SK-N-SH treated with all-trans-retinoic acid at 6 μM for 48 hours (cell line): ENCODE data around the gene IKZF1.

Source experiments
- ATAC-seq: fragments of 200-7000 bp; cut with Tn5 transposase; 3 replicates; pipeline ENCODE4 v1.9.1; 2020; ENCODE audit warnings: mild to moderate bottlenecking, moderate library complexity
- ARNTL ChIP-seq: fragments of 450-650 bp; formaldehyde crosslinking; IDR thresholded peaks from 2 replicates; pipeline ENCODE4 v1.5.0; 2020; ENCODE audit warnings: low read depth, mild to moderate bottlenecking, moderate library complexity, borderline replicate concordance
- BACH2 ChIP-seq: fragments of 250-450 bp; sonication (Bioruptor Pico); IDR thresholded peaks from 2 replicates; pipeline ENCODE4 v1.9.0; 2021; ENCODE audit warnings: mild to moderate bottlenecking, borderline replicate concordance
- CSDC2 ChIP-seq: fragments of 250-450 bp; sonication (Bioruptor Pico); IDR thresholded peaks from 2 replicates; pipeline ENCODE4 v1.5.0; 2020; ENCODE audit warnings: mild to moderate bottlenecking, moderate library complexity
- ESRRG ChIP-seq: fragments of 250-450 bp; sonication (Bioruptor Pico); IDR thresholded peaks from 2 replicates; pipeline ENCODE4 v1.6.1; 2021; ENCODE audit warnings: mild to moderate bottlenecking
- GLIS3 ChIP-seq: fragments of 250-450 bp; sonication (Bioruptor Pico); IDR thresholded peaks from 2 replicates; pipeline ENCODE4 v1.5.0; 2020; ENCODE audit warnings: mild to moderate bottlenecking, moderate library complexity
- ISL1 ChIP-seq: fragments of 250-450 bp; sonication (Bioruptor Pico); IDR thresholded peaks from 2 replicates; pipeline ENCODE4 v2.1.2; 2022; ENCODE audit warnings: mild to moderate bottlenecking, moderate library complexity
- OSR1 ChIP-seq: fragments of 250-450 bp; sonication (Bioruptor Pico); IDR thresholded peaks from 2 replicates; pipeline ENCODE4 v1.8.0; 2022; ENCODE audit warnings: moderate library complexity, mild to moderate bottlenecking, inconsistent platforms
- PATZ1 ChIP-seq: fragments of 250-450 bp; sonication (Bioruptor Pico); IDR thresholded peaks from 2 replicates; pipeline ENCODE4 v1.8.0; 2020; ENCODE audit warnings: mild to moderate bottlenecking, moderate library complexity, borderline replicate concordance
- POU6F1 ChIP-seq: fragments of 250-450 bp; sonication (Bioruptor Pico); IDR thresholded peaks from 2 replicates; pipeline ENCODE4 v1.8.0; 2021; ENCODE audit warnings: low read depth, mild to moderate bottlenecking, moderate library complexity, borderline replicate concordance
- PPARA ChIP-seq: fragments of 250-450 bp; sonication (Bioruptor Pico); IDR thresholded peaks from 2 replicates; pipeline ENCODE4 v1.5.0; 2020; ENCODE audit warnings: mild to moderate bottlenecking, borderline replicate concordance
- RARB ChIP-seq: fragments of 250-450 bp; sonication (Bioruptor Pico); IDR thresholded peaks from 2 replicates; pipeline ENCODE4 v1.8.0; 2021; ENCODE audit warnings: mild to moderate bottlenecking, moderate library complexity
- TCF4 ChIP-seq: fragments of 250-450 bp; sonication (Bioruptor Pico); IDR thresholded peaks from 2 replicates; pipeline ENCODE4 v1.8.0; 2021; ENCODE audit warnings: mild to moderate bottlenecking, moderate library complexity, borderline replicate concordance
- ZC3H10 ChIP-seq: fragments of 250-450 bp; sonication (Bioruptor Pico); IDR thresholded peaks from 2 replicates; pipeline ENCODE4 v1.5.1; 2021; ENCODE audit warnings: mild to moderate bottlenecking, moderate library complexity
- ZNF565 ChIP-seq: fragments of 450-650 bp; formaldehyde crosslinking; conservative IDR thresholded peaks from 2 replicates; pipeline ENCODE4 v1.5.0; 2020; ENCODE audit warnings: low read depth, mild to moderate bottlenecking, moderate library complexity
- ZNF70 ChIP-seq: fragments of 450-650 bp; formaldehyde crosslinking; IDR thresholded peaks from 2 replicates; pipeline ENCODE4 v1.5.0; 2020; ENCODE audit warnings: mild to moderate bottlenecking, moderate library complexity
- ZNF8 ChIP-seq: fragments of 450-650 bp; formaldehyde crosslinking; IDR thresholded peaks from 2 replicates; pipeline ENCODE4 v1.5.0; 2020; ENCODE audit warnings: mild to moderate bottlenecking, moderate library complexity
- TF ChIP-seq, protein P1 (sequence below): fragments of 250-450 bp; sonication (Bioruptor Pico); IDR thresholded peaks from 2 replicates; pipeline ENCODE4 v1.5.1; 2020; ENCODE audit warnings: low read depth, mild to moderate bottlenecking, moderate library complexity
- TF ChIP-seq, protein P2 (sequence below): fragments of 250-450 bp; sonication (Bioruptor Pico); IDR thresholded peaks from 2 replicates; pipeline ENCODE4 v1.5.1; 2021; ENCODE audit warnings: mild to moderate bottlenecking, moderate library complexity
- TF ChIP-seq, protein P3 (sequence below): fragments of 250-450 bp; sonication (Bioruptor Pico); IDR thresholded peaks from 2 replicates; pipeline ENCODE4 v1.5.0; 2020; ENCODE audit warnings: mild to moderate bottlenecking, moderate library complexity

Gene IKZF1

GRCh38 chr7:50367100-50367499, 62.6 kb downstream of the IKZF1 start:
- ATAC-seq = no peak
- no peak for TF ChIP-seq ZNF8 (CRISPR knock-in tag)
- no peak for TF ChIP-seq PATZ1
- TF ChIP-seq BACH2 (CRISPR knock-in tag) = no peak
- TF ChIP-seq OSR1 = no peak
- TF ChIP-seq GLIS3 (CRISPR knock-in tag) = no peak
- no peak for TF ChIP-seq ARNTL (CRISPR knock-in tag)
- no peak for TF ChIP-seq TCF4
- no peak for TF ChIP-seq CSDC2
- TF ChIP-seq ZNF70 (CRISPR knock-in tag) = no peak
- TF ChIP-seq POU6F1 (CRISPR knock-in tag) = no peak
- TF ChIP-seq, protein P1, sequence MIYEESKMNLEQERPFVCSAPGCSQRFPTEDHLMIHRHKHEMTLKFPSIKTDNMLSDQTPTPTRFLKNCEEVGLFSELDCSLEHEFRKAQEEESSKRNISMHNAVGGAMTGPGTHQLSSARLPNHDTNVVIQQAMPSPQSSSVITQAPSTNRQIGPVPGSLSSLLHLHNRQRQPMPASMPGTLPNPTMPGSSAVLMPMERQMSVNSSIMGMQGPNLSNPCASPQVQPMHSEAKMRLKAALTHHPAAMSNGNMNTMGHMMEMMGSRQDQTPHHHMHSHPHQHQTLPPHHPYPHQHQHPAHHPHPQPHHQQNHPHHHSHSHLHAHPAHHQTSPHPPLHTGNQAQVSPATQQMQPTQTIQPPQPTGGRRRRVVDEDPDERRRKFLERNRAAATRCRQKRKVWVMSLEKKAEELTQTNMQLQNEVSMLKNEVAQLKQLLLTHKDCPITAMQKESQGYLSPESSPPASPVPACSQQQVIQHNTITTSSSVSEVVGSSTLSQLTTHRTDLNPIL = no peak
- no peak for TF ChIP-seq ZNF565
- TF ChIP-seq, protein P2, sequence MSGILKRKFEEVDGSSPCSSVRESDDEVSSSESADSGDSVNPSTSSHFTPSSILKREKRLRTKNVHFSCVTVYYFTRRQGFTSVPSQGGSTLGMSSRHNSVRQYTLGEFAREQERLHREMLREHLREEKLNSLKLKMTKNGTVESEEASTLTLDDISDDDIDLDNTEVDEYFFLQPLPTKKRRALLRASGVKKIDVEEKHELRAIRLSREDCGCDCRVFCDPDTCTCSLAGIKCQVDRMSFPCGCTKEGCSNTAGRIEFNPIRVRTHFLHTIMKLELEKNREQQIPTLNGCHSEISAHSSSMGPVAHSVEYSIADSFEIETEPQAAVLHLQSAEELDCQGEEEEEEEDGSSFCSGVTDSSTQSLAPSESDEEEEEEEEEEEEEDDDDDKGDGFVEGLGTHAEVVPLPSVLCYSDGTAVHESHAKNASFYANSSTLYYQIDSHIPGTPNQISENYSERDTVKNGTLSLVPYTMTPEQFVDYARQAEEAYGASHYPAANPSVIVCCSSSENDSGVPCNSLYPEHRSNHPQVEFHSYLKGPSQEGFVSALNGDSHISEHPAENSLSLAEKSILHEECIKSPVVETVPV (CRISPR knock-in tag) = no peak
- TF ChIP-seq ZC3H10 (CRISPR knock-in tag) = no peak
- TF ChIP-seq, protein P3, sequence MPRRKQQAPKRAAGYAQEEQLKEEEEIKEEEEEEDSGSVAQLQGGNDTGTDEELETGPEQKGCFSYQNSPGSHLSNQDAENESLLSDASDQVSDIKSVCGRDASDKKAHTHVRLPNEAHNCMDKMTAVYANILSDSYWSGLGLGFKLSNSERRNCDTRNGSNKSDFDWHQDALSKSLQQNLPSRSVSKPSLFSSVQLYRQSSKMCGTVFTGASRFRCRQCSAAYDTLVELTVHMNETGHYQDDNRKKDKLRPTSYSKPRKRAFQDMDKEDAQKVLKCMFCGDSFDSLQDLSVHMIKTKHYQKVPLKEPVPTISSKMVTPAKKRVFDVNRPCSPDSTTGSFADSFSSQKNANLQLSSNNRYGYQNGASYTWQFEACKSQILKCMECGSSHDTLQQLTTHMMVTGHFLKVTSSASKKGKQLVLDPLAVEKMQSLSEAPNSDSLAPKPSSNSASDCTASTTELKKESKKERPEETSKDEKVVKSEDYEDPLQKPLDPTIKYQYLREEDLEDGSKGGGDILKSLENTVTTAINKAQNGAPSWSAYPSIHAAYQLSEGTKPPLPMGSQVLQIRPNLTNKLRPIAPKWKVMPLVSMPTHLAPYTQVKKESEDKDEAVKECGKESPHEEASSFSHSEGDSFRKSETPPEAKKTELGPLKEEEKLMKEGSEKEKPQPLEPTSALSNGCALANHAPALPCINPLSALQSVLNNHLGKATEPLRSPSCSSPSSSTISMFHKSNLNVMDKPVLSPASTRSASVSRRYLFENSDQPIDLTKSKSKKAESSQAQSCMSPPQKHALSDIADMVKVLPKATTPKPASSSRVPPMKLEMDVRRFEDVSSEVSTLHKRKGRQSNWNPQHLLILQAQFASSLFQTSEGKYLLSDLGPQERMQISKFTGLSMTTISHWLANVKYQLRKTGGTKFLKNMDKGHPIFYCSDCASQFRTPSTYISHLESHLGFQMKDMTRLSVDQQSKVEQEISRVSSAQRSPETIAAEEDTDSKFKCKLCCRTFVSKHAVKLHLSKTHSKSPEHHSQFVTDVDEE (CRISPR knock-in tag) = no peak
- no peak for TF ChIP-seq PPARA (CRISPR knock-in tag)

- TF ChIP-seq, protein P3 (CRISPR knock-in tag) = no peak
- TF ChIP-seq ZNF70 (CRISPR knock-in tag) = no peak
- TF ChIP-seq RARB (CRISPR knock-in tag) = no peak
- no peak for TF ChIP-seq ZNF8 (CRISPR knock-in tag)
- TF ChIP-seq, protein P2 (CRISPR knock-in tag) = no peak
- TF ChIP-seq OSR1 = no peak
- no peak for TF ChIP-seq ISL1 (CRISPR knock-in tag)
- TF ChIP-seq ESRRG (CRISPR knock-in tag) = no peak
- TF ChIP-seq ZNF565 = no peak
- TF ChIP-seq, all 23 proteins: peak for 0
- ATAC-seq = no peak
These were observed 63.1 kb downstream of the IKZF1 start for GRCh38 chr7:50367570-50367969.
